Thyroid gland (tissue), 4 donors: ENCODE measurements around the gene VAV3. TPM values are rescaled to one million over a fixed set of nuclear protein-coding genes. Genes with fewer than 3 reads are reported as not detected.

ENCODE experiments used
- DNase-seq, 2 donors: peaks; one replicate each; pipeline ENCODE4 v3.0.0-alpha.2; 2019
- H3K27ac ChIP-seq, 3 donors: fragments of 200-600 bp; sonication (generic); 1 replicate in 2 of 3; 2 replicates in 1 of 3; pipeline ENCODE4 v1.5.1; 2016 to 2019; ENCODE audit warnings: mild to moderate bottlenecking in 1 of 3, moderate library complexity in 1 of 3
- H3K27me3 ChIP-seq: fragments of 200-600 bp; sonication (generic); one replicate; pipeline ENCODE4 v1.5.1; 2019
- H3K36me3 ChIP-seq, 2 donors: fragments of 200-600 bp; sonication (generic); one replicate each; pipeline ENCODE4 v1.5.1; 2016 to 2019
- H3K4me1 ChIP-seq, 2 donors: fragments of 200-600 bp; sonication (generic); one replicate each; pipeline ENCODE4 v1.5.1; 2017 to 2019
- H3K4me3 ChIP-seq, 3 donors: fragments of 200-600 bp; sonication (generic); replicated peaks in 1 of 3; 1 replicate in 2 of 3; 2 replicates in 1 of 3; pipeline ENCODE4 v1.5.1; 2016; ENCODE audit warnings: mild to moderate bottlenecking in 1 of 3
- H3K9me3 ChIP-seq: fragments of 200-600 bp; sonication (generic); one replicate; pipeline ENCODE4 v1.5.1; 2017
- CTCF ChIP-seq, 6 experiments: fragments of 200-600 bp in 3 of 6; fragments of 450-650 bp in 3 of 6; sonication (generic) in 3 of 6; IDR thresholded peaks; one replicate each; pipeline ENCODE4 v1.5.1; 2016 to 2019; ENCODE audit warnings: antibody characterized with exemption in 6 of 6, mild to moderate bottlenecking in 2 of 6, inconsistent platforms in 1 of 6, moderate library complexity in 1 of 6
- POLR2A ChIP-seq, 2 donors: fragments of 450-650 bp; IDR thresholded peaks; one replicate each; pipeline ENCODE4 v1.6.1; 2017; ENCODE audit warnings: antibody characterized with exemption in 2 of 2, mild to moderate bottlenecking in 2 of 2, moderate library complexity in 1 of 2
- WGBS, 2 donors: methylation state at CpG; one replicate each; pipeline ENCODE4 v1.1.5; 2017; 5-methylcytosine and 5-hydroxymethylcytosine counted together
- intact Hi-C: fragments of 100-400 bp; cut with DNase I; formaldehyde crosslinking; loops from one replicate; pipeline ENCODE4 v1.15.1; 2023
- total RNA-seq, 4 donors: library from RNA; depleted of rRNA; stranded (reverse); fragments of >200 nt; gene quantifications; one replicate each; pipeline ENCODE4 v1.2.3, GENCODE V29; 2016

VAV3 gene
- total RNA-seq, 4 donors from 2014 or later: 14.8 to 22.8 (median 18.8) TPM

DNA sequence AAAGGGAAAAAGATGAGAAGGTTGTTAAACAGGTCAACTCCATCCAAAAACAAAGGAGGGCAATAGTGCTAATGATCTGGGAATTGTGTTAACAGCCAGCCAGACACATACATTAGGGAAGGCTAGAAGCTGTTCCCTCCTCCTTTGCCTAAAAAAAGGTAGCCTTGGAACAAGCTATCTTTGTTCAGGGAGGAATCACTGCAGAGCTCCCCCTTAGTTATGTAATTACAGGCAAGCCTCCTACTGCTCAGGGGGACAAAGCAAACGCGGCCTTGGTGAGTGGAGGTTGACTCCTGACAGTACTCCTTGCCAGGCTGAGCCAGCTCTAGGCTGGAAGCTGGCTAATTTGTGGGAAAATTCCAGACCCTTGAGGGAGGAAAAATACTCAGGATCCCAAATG lies 97.6 kb downstream of the VAV3 start:
- intact Hi-C loops: no loop called here
- peaks cover 12 to 16% of the 10 kb centered on the region in 2 donors for H3K4me1 ChIP-seq
- no peaks in the 10 kb centered on the region for H3K9me3 ChIP-seq
- no peak overlapping the region for H3K27ac ChIP-seq
- WGBS, 2 donors: 39 to 51% methylated on average over 2 of the region's 2 CpGs
- TF ChIP-seq CTCF (IDR thresholded peaks at IDR 0.05): no peak
- TF ChIP-seq POLR2A (IDR thresholded peaks at IDR 0.05): no peak
- no peaks in the 10 kb centered on the region for H3K36me3 ChIP-seq
- H3K27me3 ChIP-seq: no peaks in the 10 kb centered on the region
- DNase-seq: peak; percentile 10 to 31
- H3K4me3 ChIP-seq: no peak overlapping the region

DNA sequence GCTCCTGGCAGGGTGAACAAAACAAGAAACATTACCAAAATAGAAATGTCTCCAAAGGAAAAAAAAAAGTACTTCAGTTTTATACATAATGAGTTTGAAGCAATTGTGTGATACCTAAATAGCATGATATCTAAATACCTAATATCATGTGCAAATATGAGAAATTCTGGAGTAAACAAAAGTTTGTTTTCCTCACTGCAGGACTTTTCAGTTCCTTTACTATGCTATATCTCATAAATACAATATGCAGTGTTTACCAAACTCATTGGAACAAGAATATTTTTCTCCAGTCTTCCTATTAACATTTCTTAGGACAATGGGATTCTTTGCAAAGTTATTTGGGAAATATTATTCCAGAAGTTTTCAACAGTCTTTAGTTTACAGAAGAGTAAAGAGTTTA lies 98.1 kb downstream of the VAV3 start:
- Histone ChIP-seq H3K4me1 (peaks cover 12 to 16% of the 10 kb centered on the region in 2 donors), H3K4me3 (no peak overlapping the region), H3K9me3 (no peaks in the 10 kb centered on the region), H3K27me3 (no peaks in the 10 kb centered on the region), H3K36me3 (no peaks in the 10 kb centered on the region), H3K27ac (no peak overlapping the region)
- no peak for TF ChIP-seq POLR2A (IDR thresholded peaks at IDR 0.05)
- no peak for TF ChIP-seq CTCF (IDR thresholded peaks at IDR 0.05)
- DNase-seq: no peak
- intact Hi-C loops: no loop called here

DNA sequence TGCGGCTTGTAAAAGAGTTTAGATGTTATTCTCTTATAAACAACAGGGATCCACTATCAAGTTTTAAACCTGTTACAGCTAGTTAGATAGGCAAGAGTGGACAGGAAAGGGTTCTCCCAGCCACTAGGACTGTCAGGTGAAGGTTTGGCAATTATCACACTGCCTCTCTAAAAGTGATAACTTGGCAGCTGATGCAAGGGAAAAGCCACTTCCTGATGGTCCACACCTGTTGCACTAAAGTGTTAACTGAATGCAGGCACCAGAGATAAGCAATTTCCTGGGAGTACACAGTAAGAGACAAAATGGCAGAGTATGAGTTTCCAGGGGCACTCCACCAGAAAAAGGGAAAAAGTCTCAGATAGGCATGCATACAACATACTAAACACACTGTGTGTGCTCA lies 99.4 kb downstream of the VAV3 start:
- WGBS, 2 donors: 87 to 96% methylated on average over 1 of the region's 1 CpG
- Histone ChIP-seq H3K36me3 (no peaks in the 10 kb centered on the region), H3K27ac (peak overlapping the region in 1 of 3 donors; percentile 3), H3K4me3 (no peak overlapping the region), H3K4me1 (peaks cover 12 to 16% of the 10 kb centered on the region in 2 donors), H3K27me3 (no peaks in the 10 kb centered on the region), H3K9me3 (no peaks in the 10 kb centered on the region)
- TF ChIP-seq CTCF (IDR thresholded peaks at IDR 0.05): no peak
- TF ChIP-seq POLR2A (IDR thresholded peaks at IDR 0.05): no peak
- intact Hi-C loops: no loop called here
- no peak for DNase-seq

DNA sequence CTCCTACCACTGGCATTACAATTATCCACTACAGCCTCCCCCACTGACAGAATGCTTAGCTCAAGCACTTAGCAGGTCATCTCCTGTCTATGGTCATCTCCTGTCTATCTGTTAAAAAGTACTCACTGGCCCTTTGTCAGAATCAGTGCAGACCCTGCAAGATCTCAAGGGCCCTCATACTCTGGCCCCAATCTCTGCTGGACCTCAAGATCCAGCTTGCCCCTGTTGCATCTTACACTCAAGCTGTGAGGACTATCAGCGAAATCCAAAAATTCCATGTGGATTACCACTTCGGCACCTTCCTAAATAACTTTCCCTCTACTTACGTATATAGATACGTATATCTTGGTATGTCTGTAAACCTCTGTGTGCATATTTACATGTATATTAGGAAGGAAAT lies 101.6 kb downstream of the VAV3 start:
- intact Hi-C loops: no loop called here

DNA sequence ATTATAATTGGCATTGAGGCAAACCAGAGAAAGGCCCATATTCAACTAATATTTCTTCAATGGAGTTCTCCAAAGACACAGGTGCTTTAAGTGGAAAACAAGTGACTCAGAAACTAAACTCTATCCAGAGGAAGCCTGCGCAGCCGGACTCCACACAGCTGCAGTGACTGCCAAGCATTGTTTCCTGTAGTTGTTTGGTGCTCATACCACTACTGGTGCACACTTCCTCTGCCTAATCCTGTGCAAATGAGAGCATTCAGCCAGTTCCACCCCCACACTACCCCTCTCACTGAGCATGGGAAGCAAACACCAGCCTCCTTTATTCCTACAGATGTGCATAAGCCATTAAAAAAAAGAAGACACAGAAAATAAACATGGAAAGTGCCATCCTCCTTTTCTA lies 102.9 kb downstream of the VAV3 start:
- Histone ChIP-seq H3K4me1 (peaks cover 7% of the 10 kb centered on the region in 2 donors), H3K36me3 (no peaks in the 10 kb centered on the region), H3K27ac (no peak overlapping the region), H3K4me3 (no peak overlapping the region), H3K9me3 (no peaks in the 10 kb centered on the region), H3K27me3 (no peaks in the 10 kb centered on the region)
- intact Hi-C loops: no loop called here
- DNase-seq: no peak
- no peak for TF ChIP-seq CTCF (IDR thresholded peaks at IDR 0.05)
- no peak for TF ChIP-seq POLR2A (IDR thresholded peaks at IDR 0.05)
- WGBS, 2 donors: 65 to 75% methylated on average over 2 of the region's 2 CpGs

More for the DNA sequence above, 101.6 kb downstream of the VAV3 start:
- TF ChIP-seq POLR2A (IDR thresholded peaks at IDR 0.05) (no peak), CTCF (IDR thresholded peaks at IDR 0.05) (no peak)
- Histone ChIP-seq H3K27me3 (no peaks in the 10 kb centered on the region), H3K9me3 (no peaks in the 10 kb centered on the region), H3K36me3 (no peaks in the 10 kb centered on the region), H3K27ac (no peak overlapping the region), H3K4me1 (peaks cover 12 to 16% of the 10 kb centered on the region in 2 donors), H3K4me3 (no peak overlapping the region)
- 97% methylated on average over 4 of the region's 4 CpGs for WGBS, 2 donors
- no peak for DNase-seq
